ENCODE data around the gene BANK1. TPM values are rescaled to one million over a fixed set of nuclear protein-coding genes. Genes with fewer than 3 reads are reported as not detected.

Gene BANK1
- total RNA-seq, 1 donor from 2014 or later, result 12.2 TPM

GRCh38 chr4:101973361-101973760 is 182.8 kb downstream of the BANK1 start:
- no peaks in the 10 kb centered on the region for H3K4me1 ChIP-seq
- no peak for DNase-seq
- H3K27me3 ChIP-seq (ENCODE audit: low read depth), result no peaks in the 10 kb centered on the region
- no peaks in the 10 kb centered on the region for H3K9me3 ChIP-seq
- no peak for ATAC-seq
- intact Hi-C loops (cut with DNase I), result no loop called here
- no peak for TF ChIP-seq CTCF (IDR thresholded peaks at IDR 0.05)
- H3K36me3 ChIP-seq, result no peaks in the 10 kb centered on the region
- H3K27ac ChIP-seq, result no peak overlapping the region
- no peak overlapping the region for H3K4me3 ChIP-seq

- Histone ChIP-seq H3K27me3 (ENCODE audit: low read depth) (no peaks in the 10 kb centered on the region), H3K9me3 (no peaks in the 10 kb centered on the region), H3K27ac (no peak overlapping the region), H3K4me1 (no peaks in the 10 kb centered on the region), H3K4me3 (no peak overlapping the region), H3K36me3 (no peaks in the 10 kb centered on the region)
- TF ChIP-seq CTCF (IDR thresholded peaks at IDR 0.05), result no peak
- DNase-seq, result no peak
- ATAC-seq, result peak; percentile 9 to 68
- intact Hi-C loops (cut with DNase I), result no loop called here
Measured at GRCh38 chr4:101977076-101977475, 186.5 kb downstream of the BANK1 start.

- DNase-seq (no peak), ATAC-seq (peak; percentile 54 to 58)
- Histone ChIP-seq H3K36me3 (no peaks in the 10 kb centered on the region), H3K27me3 (ENCODE audit: low read depth) (no peaks in the 10 kb centered on the region), H3K9me3 (no peaks in the 10 kb centered on the region), H3K4me1 (no peaks in the 10 kb centered on the region), H3K27ac (no peak overlapping the region), H3K4me3 (no peak overlapping the region)
- TF ChIP-seq CTCF (IDR thresholded peaks at IDR 0.05), result no peak
- intact Hi-C loops (cut with DNase I), result no loop called here
Measured at GRCh38 chr4:101981756-101982155, 191.2 kb downstream of the BANK1 start.

- no peaks in the 10 kb centered on the region for H3K36me3 ChIP-seq
- no peaks in the 10 kb centered on the region for H3K9me3 ChIP-seq
- H3K27me3 ChIP-seq (ENCODE audit: low read depth), result no peaks in the 10 kb centered on the region
- H3K27ac ChIP-seq, result no peak overlapping the region
- intact Hi-C loops (cut with DNase I), result no loop called here
- no peak overlapping the region for H3K4me3 ChIP-seq
- TF ChIP-seq CTCF (IDR thresholded peaks at IDR 0.05), result no peak
- H3K4me1 ChIP-seq, result no peaks in the 10 kb centered on the region
- no peak for DNase-seq
- ATAC-seq, result no peak
Measured at GRCh38 chr4:101983835-101984234, 193.3 kb downstream of the BANK1 start.

GRCh38 chr4:101987623-101988243 is 197.2 kb downstream of the BANK1 start:
- Histone ChIP-seq H3K36me3 (no peaks in the 10 kb centered on the region), H3K27me3 (ENCODE audit: low read depth) (no peaks in the 10 kb centered on the region), H3K4me1 (no peaks in the 10 kb centered on the region), H3K9me3 (no peaks in the 10 kb centered on the region), H3K4me3 (no peak overlapping the region), H3K27ac (no peak overlapping the region)
- TF ChIP-seq CTCF (IDR thresholded peaks at IDR 0.05), result no peak
- intact Hi-C loops (cut with DNase I), result no loop called here
- ATAC-seq (no peak), DNase-seq (no peak)
